H1 (cell line): ENCODE data around the gene CDC14B.

ENCODE experiments used
- CEBPB ChIP-seq: IDR thresholded peaks from 2 replicates; pipeline ENCODE4 v1.6.1; 2012; ENCODE audit warnings: low read depth, low read length
- RAD21 ChIP-seq, 2 experiments: IDR thresholded peaks in 1 of 2; conservative IDR thresholded peaks in 1 of 2; 2 replicates each; pipeline ENCODE4 v1.6.1; 2011; ENCODE audit warnings: low read depth in 2 of 2, low read length in 2 of 2, improper control_type of control experiment in 1 of 2, inconsistent platforms in 1 of 2, mild to moderate bottlenecking in 1 of 2, moderate library complexity in 1 of 2
- RFX5 ChIP-seq: IDR thresholded peaks from 2 replicates; pipeline ENCODE4 v1.6.1; 2011; ENCODE audit warnings: low read depth, low read length, improper control_type of control experiment, borderline replicate concordance
- TAF1 ChIP-seq: IDR thresholded peaks from 2 replicates; pipeline ENCODE4 v1.6.1; 2011; ENCODE audit warnings: mild to moderate bottlenecking, low read depth, low read length
- TF ChIP-seq, protein P1 (sequence below), 3 experiments: IDR thresholded peaks; 1 replicate in 2 of 3; 2 replicates in 1 of 3; pipeline versions ENCODE4 v1.5.1 to v1.6.1; 2011; ENCODE audit warnings: low read length in 3 of 3, mild to moderate bottlenecking in 3 of 3, inconsistent platforms in 2 of 3, low read depth in 1 of 3, moderate library complexity in 1 of 3; ENCODE audit not compliant: insufficient read depth in 1 of 3; ENCODE audit errors: control extremely low read depth in 1 of 3
- TF ChIP-seq, protein P2 (sequence below): IDR thresholded peaks from 2 replicates; pipeline ENCODE4 v1.6.1; 2011; ENCODE audit warnings: low read depth, mild to moderate bottlenecking, low read length; ENCODE audit not compliant: insufficient read depth

DNA sequence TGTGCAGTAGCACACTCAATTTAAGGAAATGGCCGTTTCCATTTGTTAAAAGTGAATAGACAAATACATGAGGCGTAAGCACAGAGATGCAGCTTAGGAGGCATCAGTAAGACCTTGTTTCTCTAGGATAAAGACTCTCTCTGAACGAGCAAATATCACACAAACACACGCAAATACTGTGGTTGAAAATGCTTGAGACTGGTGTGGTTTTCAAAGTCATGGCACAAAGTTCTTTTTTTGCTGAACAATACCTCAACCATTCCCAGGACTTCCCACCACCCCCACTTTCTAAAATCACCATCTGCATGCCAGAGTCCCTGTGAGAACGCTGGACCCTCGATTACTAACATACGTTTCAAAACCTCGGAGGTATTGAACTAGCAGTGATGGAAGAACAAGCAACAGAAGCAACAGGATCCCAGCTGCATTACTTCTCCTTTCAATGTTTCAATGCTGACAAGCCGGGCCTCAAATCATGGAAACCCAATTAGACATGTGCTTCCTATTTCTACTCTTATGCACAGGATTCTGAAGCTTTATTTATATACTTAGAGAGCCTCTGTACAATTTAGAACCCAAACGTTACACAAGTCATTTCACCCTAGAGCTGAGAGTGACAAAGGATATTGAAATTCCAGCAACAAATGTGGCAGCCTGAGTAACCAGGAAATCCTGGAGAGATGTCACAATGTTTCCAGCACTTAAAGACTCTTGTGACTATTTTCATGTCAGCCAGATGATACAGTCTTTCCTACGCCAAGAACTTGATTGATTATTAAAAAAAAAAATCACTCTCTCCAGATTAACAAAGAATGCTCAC, 63.9 kb downstream of the CDC14B start:
- TF ChIP-seq TAF1 (no peak), RAD21 (IDR thresholded peaks at IDR 0.05 in 1 of 2, conservative IDR thresholded peaks at IDR 0.05 in 1 of 2; ENCODE audit: low read depth in 2 of 2, low read length in 2 of 2) (no peak), RFX5 (no peak), CEBPB (no peak)
- TF ChIP-seq, protein P1, sequence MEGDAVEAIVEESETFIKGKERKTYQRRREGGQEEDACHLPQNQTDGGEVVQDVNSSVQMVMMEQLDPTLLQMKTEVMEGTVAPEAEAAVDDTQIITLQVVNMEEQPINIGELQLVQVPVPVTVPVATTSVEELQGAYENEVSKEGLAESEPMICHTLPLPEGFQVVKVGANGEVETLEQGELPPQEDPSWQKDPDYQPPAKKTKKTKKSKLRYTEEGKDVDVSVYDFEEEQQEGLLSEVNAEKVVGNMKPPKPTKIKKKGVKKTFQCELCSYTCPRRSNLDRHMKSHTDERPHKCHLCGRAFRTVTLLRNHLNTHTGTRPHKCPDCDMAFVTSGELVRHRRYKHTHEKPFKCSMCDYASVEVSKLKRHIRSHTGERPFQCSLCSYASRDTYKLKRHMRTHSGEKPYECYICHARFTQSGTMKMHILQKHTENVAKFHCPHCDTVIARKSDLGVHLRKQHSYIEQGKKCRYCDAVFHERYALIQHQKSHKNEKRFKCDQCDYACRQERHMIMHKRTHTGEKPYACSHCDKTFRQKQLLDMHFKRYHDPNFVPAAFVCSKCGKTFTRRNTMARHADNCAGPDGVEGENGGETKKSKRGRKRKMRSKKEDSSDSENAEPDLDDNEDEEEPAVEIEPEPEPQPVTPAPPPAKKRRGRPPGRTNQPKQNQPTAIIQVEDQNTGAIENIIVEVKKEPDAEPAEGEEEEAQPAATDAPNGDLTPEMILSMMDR (IDR thresholded peaks at IDR 0.05; ENCODE audit: control extremely low read depth in 1 of 3, insufficient read depth in 1 of 3, low read depth in 1 of 3, low read length in 3 of 3) = no peak
- TF ChIP-seq, protein P2, sequence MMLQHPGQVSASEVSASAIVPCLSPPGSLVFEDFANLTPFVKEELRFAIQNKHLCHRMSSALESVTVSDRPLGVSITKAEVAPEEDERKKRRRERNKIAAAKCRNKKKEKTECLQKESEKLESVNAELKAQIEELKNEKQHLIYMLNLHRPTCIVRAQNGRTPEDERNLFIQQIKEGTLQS = no peak
